HG03342 (cell line): ENCODE measurements around the gene BLOC1S4.
A peak's percentile ranks its signal among the peaks of the same experiment; 100 is the strongest.
"Not testable (repeated sequence)": the region's sequence is repeated elsewhere in the genome, so short reads cannot be mapped to it uniquely, and the experiment has no call there.

Source experiments
- ATAC-seq: cut with Tn5 transposase; IDR thresholded peaks from one replicate; pipeline ENCODE4 v1.9.1; 2021; ENCODE audit warnings: mild to moderate bottlenecking, moderate library complexity; ENCODE audit not compliant: unreplicated experiment

BLOC1S4 gene

DNA sequence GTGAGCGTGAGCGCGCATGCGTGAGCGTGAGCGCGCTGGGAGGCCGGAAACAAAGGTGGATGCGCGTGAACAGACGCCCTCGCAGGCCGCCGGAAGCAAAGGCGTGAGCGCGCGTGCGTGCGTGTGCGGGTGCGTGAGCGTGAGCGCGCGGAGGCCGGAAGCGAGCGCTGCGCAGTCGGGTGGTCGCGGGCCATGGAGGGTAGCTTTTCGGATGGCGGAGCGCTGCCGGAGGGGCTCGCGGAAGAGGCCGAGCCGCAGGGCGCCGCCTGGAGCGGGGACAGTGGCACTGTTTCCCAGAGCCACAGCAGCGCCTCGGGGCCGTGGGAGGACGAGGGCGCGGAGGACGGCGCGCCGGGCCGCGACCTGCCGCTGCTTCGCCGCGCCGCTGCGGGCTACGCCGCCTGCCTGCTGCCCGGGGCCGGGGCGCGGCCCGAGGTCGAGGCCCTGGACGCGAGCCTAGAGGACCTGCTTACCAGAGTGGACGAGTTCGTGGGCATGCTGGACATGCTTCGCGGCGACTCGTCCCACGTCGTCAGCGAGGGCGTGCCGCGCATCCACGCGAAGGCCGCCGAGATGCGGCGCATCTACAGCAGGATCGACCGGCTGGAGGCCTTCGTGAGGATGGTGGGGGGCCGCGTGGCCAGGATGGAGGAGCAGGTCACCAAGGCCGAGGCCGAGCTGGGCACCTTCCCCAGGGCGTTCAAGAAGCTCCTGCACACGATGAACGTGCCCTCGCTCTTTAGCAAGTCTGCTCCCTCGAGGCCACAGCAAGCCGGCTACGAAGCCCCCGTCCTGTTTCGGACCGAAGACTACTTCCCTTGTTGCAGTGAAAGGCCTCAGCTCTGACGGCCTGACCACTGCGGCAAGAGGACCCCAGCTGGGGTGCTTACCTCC lies at the start of gene BLOC1S4:
Gene BLOC1S4 (plus strand): TSS at position 157 of the 894 bp plus-strand sequence. CDS start 36 bp downstream, at position 193.
- peak; percentile 76 for ATAC-seq

DNA sequence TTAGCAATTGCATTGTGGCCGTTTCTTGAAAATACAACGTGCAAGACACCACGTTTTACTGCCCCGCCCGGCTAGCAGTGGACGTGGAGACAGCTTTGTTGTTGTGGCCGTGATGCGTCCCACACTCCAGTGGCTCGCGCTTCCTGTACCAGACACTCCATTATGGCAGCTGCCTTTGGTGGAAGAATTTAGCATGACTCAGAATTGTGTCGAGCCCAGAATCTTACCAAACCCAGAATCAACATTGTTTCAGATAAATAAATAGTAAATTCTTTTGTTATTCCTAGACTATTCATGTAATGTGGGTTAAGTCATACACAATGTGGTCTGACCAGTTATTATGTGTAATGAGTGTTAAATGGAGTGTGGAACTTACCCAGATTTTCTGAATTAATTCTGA lies 47.6 kb upstream of the BLOC1S4 start:
- ATAC-seq: no peak

- no peak for ATAC-seq
These were observed 44.3 kb upstream of the BLOC1S4 start for GRCh38 chr4:6671648-6672047.

DNA sequence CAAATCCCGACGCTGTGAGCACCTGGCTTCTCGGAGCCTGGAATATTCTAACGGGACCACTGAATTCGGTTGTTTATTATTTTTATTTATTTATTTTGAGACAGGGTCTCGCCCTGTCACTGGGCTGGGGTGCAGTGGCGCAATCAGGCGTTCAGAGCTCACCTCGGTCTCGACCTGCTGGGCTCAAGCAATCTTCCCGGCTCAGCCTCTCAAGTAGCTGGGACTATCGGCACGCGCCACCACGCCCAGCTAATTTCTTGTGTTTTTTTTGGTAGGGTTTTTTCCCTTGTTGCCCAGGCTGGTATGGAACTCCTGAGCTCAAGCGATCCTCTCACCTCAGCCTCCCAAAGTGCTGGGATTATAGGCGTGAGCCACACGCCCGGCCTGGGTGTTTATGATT lies 43.8 kb upstream of the BLOC1S4 start:
- ATAC-seq: no peak

GRCh38 chr4:6672541-6673190 lies 43.3 kb upstream of the BLOC1S4 start:
- ATAC-seq: not testable (repeated sequence)

GRCh38 chr4:6673191-6673659 lies 42.7 kb upstream of the BLOC1S4 start:
- not testable (repeated sequence) for ATAC-seq

GRCh38 chr4:6673660-6674499 lies 42.1 kb upstream of the BLOC1S4 start:
- peak; percentile 78 for ATAC-seq

DNA sequence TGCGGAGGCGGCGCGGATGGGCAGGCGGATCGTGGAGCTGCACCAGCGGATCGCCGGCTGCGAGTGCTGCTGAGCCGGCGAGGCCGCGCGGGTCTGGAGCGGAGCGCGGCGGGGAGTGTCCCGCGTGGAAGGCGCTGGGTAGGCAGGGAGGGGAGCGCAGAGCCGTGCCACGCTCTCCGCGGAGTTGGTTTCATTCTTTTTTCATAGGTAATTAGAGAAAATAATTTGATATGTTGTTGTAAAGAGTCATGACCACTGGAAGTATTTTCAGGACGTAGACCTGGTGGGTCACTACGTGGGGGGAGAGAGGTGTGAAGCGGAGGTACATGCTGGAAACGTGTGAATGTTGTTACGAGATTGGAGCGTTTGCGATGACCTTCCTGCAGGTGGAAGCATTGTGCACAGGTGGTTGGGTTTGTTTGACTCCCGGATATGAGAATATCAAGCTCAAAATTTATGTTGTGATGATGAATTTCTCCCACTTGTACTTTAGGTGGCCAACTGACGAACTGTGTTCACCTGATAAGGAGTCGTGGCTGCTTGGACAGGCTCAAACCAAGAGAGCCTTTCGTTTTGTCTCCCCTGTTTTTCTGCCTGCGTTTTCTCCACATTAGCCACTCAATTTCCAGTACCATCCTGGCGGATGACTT lies 41.3 kb upstream of the BLOC1S4 start:
- ATAC-seq: peak; percentile 39

DNA sequence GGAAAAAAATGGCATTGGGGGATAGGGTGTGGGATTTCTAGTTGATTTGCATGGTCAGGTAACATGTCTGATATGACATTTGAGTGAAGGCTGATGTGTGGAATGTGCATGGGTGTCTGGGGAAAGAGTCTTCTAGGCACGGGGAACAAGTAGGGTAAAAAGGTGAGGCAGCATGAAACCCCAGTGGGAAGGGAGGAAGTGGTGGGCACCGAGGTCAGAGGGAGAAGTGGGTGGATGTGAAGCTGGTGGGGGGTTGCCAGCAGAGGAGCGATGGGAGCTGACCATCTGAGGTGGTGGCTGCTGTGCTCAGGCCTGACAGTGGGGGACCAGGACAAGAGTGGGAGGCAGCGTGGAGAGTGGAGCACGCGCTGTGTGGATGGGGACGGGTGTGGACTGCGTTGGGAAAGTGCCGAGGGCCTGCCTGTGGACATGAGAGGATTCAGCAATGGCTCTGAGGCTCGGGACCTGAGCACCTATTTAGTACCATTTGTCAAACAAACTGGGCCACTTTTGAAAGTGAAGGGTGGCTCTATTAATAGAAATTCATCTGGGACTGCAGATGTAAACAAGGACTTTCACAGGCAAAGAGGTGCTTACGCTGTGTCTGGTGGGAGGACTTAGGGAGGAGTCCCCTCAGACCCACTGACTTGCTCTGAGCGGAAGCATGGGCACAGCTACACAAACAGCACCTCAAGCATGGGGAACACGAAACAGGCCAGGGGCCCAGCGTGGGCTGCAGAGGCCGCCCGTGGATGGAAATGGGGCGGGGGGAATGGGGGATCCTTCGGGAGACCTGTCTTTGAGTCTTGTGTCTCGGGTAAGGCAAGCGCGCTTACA lies 39.0 kb upstream of the BLOC1S4 start:
- ATAC-seq: no peak

DNA sequence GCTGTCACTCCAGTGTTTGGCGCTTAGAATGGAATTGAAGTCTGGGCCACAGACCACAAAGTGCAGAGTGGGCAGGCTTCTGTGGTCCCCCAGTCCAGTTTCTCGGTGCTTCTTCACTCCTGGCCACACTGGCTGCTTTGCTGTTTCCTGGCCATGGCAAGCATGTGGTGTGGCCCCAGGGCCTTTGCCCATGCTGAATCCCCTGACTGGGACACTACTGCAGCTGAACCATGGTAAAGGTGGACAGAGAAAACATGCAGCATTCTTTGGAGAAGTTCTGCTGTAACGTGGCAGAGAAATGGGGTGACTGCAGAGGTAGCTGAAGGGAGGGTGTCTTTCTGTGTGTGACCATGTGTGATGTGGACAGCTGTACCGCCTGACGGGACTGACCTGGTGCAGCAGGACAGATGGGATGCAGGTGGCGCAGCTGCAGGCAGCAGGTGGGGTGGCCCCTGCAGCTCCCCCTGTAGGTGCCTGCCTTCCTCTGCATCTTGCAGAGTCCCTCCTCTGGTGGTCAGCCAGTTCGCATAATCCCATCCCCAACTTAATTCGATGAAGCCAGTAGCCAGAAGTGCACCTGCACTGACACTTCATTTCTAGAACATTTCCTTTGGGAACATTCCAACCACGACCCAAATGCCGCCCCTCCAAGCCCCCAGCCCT lies 35.5 kb upstream of the BLOC1S4 start:
- no peak for ATAC-seq

DNA sequence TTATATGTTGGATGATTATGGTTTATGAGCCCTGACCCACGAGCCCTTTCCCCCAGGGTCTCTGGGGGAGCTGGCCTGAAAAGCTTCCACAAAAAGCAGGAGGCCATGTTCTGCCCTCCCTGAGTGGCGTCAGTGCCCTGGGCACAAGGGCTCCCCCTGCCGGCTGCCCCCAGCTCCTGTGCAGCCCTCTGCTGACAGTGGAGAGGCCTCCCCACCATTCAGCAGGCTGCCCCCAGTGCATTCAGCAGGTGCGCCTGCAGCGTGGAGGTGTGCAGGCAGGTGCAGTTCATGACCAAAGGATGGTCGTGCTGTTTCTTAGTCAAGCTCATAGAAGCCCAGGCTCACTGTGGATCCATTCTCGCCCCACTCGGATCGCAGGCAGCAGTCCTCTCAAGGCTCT lies 34.8 kb upstream of the BLOC1S4 start:
- no peak for ATAC-seq

GRCh38 chr4:6682862-6683590 lies 32.9 kb upstream of the BLOC1S4 start:
- ATAC-seq: no peak

- ATAC-seq: no peak
These were observed 31.3 kb upstream of the BLOC1S4 start for GRCh38 chr4:6684656-6685055.

DNA sequence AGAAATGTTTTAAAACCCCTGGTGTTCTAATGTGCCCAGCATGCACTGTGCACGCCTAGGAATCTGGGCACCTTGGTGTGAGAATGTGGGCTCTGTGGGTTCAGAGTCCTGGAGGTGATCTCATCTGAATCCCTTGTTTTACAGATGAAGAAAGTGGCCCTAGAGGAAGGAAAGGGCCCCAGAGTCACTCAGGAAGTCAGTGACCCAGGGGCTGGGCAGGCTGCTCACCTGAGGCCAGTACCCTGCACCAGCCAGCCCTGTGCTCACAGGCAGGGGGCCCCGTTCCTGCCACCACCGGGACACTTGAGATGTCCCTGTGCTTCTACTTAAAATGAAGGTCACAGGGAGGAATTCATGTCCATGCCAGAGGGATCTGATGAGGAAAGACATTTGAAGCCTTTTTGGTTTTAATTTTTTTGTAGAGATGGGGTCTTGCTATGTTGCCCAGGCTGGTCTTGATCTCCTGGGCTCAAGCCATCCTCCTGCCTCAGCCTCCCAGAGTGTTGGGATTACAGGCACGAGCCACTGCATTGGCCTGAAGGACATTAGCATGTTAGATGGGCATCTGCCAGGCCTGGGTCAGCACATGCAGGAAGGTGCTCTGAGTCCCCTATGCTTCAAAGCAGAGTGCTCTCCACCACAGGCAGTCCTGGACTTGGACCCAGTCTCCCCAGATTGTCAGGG lies 29.7 kb upstream of the BLOC1S4 start:
- ATAC-seq: no peak

DNA sequence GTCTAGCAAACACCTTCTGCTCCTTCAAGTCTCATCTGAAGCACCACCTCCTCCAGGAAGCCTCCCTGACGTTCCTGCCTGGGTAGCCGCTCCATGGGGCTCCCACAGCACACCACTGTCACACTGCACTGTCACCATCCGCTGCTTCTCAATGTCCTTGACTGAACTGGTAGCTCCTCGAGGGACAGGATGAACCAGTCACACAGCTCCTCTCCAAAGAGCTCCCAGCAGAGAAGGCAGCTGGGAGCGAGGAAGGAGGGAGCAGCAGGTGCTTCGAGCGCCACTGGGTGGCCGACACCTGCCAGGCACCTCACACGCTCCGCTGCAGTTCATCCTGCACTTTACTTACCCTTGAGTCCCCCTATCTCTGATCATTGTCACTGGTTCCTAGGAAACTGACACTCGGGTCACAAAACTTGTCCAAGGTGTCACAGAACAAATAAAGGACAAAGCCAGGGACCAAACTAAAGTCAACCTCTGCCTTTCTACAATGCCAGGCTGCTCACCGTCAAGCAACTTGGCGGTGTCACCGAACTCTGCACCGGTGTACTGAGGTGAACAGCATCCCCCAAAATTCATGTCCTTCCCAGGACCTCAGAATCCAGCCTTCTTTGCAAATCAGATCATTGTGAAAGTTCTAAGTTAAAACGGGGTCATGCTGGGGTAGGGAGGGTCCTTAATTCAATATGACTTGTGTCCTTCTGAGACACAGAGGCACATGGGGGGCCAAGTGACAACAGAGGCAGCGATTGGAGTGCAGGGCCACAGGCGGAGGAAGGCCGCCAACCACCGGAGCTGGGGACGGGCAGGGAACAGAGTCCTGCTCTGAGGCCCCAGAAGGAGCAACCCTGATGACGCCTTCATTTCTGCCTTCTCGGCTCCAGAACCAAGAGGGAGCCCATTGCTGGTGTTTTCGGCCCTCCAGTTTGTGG lies 27.8 kb upstream of the BLOC1S4 start:
- no peak for ATAC-seq

DNA sequence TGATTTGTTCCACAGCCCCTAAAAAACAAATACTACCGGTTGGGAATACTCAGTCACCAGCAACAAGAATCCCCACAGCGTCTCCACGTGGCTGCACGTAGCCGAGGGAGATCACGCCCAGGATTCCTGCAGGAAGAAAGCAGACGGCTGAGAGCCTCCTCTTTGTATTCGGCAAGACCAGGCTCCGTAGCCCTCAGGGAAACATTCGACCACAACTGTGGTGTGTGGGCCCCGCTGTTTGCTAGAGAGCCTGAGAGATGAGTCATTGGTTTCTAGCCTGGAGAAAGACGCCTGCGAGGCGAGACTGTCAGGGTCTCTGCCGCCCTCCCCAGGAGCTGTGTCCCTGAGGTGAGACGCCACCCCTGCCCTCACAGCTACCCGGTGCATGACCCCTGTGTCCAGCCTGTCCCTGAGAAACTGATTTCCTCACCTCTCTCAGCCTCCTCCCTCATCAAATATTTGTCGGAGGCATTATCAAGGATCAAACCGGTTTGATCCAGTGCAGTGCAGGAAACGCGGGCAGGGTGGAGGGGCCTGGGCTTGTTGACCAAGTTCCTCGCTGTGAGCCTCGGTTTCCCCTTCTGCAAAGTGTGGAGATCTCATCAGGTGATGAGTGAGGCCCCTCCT lies 27.0 kb upstream of the BLOC1S4 start:
- ATAC-seq: peak; percentile 84
